IPS DF 19.7 (cell line): ENCODE results near the gene FEM1C.

Experiments
- DNase-seq: peaks from one replicate; pipeline ENCODE4 v3.0.0-alpha.2; 2013; ENCODE audit warnings: low read depth, low spot score

FEM1C gene

GRCh38 chr5:115557667-115558387 is 13.3 kb upstream of the FEM1C start:
- no peak for DNase-seq

GRCh38 chr5:115556276-115556675 is 11.7 kb upstream of the FEM1C start:
- no peak for DNase-seq

GRCh38 chr5:115555084-115555633 is 10.6 kb upstream of the FEM1C start:
- DNase-seq: no peak

- DNase-seq: no peak
Observed at GRCh38 chr5:115553082-115553481, 8.5 kb upstream of the FEM1C start.

GRCh38 chr5:115551415-115551814 is 6.8 kb upstream of the FEM1C start:
- DNase-seq: no peak

DNA sequence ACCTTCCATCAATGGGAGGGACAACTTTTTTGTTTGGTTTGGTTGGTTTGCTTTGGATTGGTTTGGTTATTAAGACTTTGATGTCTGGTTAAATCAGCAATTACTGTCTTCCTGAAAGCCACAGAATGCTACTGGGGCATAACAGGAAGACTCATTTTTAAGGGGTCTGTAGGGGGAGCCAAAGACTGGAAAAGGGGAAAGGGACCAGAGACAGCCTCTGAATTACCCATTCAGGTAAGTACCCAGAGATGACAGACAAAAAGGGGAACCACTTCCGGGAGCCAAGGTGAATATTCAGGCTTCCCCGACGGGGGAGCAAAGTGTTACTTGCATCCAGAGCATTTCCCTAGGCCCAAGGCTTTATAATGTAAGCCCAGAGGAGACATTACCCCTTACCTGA is 4.6 kb upstream of the FEM1C start:
- peak; percentile 82 for DNase-seq

DNA sequence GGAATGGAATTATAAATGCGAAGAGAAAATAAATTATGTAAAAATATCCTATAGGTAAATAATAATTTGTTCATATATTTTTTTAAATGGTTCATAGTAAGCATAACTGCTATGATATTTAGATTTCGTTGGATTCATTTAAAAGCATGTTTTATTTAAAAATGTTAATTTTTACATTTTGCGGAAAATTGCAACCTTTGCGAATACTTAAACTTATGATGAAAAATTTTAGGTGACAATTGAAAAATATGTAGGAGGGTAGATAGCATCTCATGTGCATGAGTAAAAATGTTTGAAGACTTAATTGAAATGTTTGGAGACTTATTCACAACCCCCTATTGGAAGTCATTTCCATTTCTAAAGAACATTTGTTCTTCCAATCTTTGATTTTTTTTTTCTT is 4.1 kb upstream of the FEM1C start:
- DNase-seq: no peak

GRCh38 chr5:115545351-115545882 is 842 bp upstream of the FEM1C start:
- no peak for DNase-seq

DNA sequence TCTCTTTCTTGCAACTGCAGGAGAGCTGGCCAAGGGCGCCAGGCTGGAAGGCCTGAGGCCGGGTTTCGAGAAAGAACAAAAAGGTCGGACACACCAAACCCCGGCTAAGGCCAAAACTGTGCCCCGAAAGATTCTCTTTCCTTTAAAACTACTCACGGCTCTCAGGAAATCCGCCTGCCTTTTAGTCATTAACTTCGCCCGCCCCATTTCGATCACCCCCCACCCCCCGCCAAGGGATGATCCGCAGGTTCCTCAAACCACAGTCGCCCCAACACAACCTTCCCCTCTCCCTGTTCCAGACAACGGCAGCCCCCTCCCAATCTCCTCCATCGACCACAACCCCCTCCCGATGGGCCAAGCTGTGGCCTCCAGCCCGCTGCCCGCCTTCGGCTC is 536 bp downstream of the FEM1C start:
- peak; percentile 9 for DNase-seq

DNA sequence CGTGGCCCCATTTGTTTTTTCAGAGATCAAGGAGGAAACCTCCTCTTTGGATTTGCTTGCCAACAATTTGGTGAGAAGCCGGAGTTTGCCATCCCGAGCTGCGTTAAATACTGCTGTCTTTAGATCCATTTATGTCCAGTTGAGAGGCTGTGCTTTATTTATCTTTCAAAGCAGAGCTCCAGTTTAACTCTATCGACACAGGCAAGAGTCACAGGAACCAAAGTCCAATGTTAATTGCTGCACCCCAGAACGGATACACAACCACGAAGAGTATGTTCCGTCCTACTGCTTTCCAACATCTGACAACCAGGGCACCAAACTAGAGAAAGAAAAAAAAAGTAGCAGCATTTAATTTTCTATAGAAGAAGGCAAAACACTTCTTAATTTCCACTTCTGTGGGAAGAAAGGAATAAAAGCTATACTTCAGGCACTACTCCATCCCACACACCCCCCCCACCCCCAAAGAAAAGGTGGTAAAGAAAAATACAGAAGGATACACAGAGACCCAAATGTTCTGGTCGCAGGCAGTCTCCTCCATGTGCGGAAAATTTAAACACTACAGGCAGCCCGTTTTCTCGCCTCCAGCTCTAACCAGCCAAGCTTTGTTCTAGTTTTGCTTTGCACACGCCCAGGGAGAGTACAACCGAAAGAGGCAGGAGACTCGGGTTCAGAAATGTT is 1.1 kb downstream of the FEM1C start:
- no peak for DNase-seq

- no peak for DNase-seq
Observed at GRCh38 chr5:115542651-115543364, 1.8 kb downstream of the FEM1C start.

DNA sequence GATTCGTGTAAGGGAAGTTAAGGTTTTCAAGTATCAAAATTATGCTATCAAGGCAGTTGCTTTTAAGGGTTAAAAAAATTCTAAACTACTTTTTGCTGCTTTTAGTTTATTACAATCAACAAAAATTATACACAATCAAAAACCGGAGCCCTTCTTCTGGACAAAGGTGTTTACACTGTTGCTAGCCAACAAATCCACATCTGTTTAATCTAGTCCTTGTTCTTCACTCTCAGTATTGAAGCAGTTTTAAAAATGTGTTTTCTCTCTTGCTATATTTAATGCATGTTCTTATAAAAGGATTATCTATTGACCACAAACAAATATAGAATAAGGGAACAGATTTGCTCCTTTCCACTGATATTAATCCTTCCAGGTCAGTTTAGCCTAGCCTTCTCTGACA is 2.5 kb downstream of the FEM1C start:
- no peak for DNase-seq

DNA sequence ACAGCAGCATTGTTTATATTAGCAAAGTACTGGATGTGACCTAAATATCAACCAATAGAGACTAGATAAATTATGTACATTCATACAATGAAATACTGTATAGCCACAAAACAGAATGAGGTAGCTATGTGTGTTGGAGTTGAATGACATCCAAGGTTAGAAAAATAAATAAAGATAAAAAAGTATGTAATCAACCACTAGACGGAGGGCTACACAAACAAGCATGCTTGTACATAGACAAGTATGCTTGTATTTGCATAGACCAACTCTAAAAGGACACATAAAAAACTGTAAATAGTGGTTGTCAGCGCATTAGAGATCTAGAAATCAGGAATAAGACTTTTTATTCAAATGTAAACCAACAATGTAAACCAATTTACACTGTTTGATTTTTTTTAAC is 3.0 kb downstream of the FEM1C start:
- no peak for DNase-seq

GRCh38 chr5:115535479-115536035 is 9.0 kb downstream of the FEM1C start:
- no peak for DNase-seq

GRCh38 chr5:115532517-115532916 is 12.1 kb downstream of the FEM1C start:
- no peak for DNase-seq

- no peak for DNase-seq
Observed at GRCh38 chr5:115531787-115532367, 12.7 kb downstream of the FEM1C start.

DNA sequence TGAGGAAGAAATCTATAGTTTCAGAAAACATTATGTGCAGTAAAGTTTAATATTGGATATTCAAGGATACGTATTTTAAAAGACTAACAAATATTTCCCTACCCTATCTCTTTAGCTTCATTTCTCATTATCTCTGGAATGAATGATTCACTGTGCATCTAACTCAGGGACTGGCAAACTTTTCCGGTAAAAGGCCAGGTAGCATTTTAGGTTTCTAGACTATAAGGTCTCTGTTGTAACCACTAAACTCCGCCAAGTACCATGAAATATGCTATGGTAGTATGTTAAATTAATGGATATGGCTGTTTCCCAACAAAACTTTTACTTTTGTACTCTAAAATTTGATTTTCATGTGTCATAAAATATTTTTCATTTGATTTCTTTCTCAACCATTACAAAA is 13.2 kb downstream of the FEM1C start:
- DNase-seq: no peak

DNA sequence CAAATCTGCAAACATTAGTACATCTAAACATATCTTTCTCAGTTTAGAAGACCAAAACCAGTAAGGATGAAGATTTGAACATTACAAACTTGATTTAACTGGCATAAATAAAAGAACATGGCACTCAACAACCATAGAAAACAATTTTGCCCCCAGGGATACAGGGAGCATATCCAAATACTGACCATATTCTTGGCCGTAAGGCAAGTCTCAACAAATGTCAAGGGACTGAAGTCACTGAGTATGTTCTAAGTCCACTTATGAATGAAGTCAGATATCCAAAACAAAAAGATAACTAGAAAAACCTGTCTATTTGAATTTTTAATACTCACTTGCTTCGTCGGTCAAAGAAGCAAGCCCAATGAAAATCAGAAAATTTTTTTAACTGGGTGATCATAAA is 14.1 kb downstream of the FEM1C start:
- DNase-seq: no peak

- DNase-seq: no peak
Observed at GRCh38 chr5:115526604-115527003, 18.0 kb downstream of the FEM1C start.

DNA sequence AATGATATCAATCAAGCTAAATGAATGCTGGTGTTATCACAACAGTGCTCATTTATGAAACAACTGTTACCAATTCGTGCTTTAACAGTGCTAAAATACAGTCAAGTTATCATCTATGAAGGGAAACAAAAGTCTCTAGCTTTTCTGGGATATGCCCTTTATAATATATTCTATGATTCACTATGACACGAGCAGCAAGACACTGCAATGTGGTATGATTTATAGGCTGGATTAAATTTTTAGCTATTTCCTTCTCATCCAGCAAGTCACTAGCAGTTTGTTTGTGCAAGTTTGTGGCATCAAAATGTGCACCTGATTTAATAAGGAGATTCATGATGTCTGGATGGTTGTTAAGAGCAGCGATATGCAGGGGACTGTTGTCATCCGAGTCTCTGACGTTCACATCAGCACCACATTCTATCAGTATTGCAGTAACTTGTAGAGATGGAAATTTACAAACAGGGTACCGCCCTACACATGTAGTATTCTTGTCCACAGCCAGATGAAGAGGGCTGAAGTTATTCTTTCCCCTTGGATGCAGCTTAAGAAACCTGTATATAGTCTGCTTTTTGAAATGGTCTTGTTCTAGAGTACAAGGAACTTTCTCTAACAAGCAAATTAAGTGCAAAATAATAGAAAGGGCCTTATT is 20.3 kb downstream of the FEM1C start:
- DNase-seq: no peak

GRCh38 chr5:115522832-115523403 is 21.7 kb downstream of the FEM1C start:
- DNase-seq: no peak
